Upper lobe of left lung (tissue), 6 donors: ENCODE results near the gene IL12RB2. TPM values are rescaled to one million over a fixed set of nuclear protein-coding genes. Genes with fewer than 3 reads are reported as not detected.

ENCODE experiments used
- ATAC-seq, 2 donors: fragments of 200-7000 bp; cut with Tn5 transposase; one replicate each; pipeline ENCODE4 v1.9.1; 2022; ENCODE audit warnings: mild to moderate bottlenecking in 2 of 2, moderate library complexity in 2 of 2; ENCODE audit not compliant: low FRiP score in 2 of 2
- DNase-seq, 2 donors: peaks; one replicate each; pipeline ENCODE4 v3.0.0-alpha.2; 2019 to 2020
- H3K27ac ChIP-seq, 4 donors: fragments of 200-600 bp; sonication (generic); one replicate each; pipeline ENCODE4 v1.5.1; 2016 to 2019
- H3K27me3 ChIP-seq, 4 donors: fragments of 200-600 bp; sonication (generic); one replicate each; pipeline ENCODE4 v1.5.1; 2017 to 2019
- H3K36me3 ChIP-seq, 4 donors: fragments of 200-600 bp; sonication (generic); one replicate each; pipeline ENCODE4 v1.5.1; 2016 to 2019
- H3K4me1 ChIP-seq, 4 donors: fragments of 200-600 bp; sonication (generic); one replicate each; pipeline ENCODE4 v1.5.1; 2018 to 2019
- H3K4me3 ChIP-seq, 4 donors: fragments of 200-600 bp; sonication (generic); one replicate each; pipeline ENCODE4 v1.5.1; 2017 to 2019; ENCODE audit warnings: mild to moderate bottlenecking in 2 of 4, moderate library complexity in 1 of 4
- H3K9me3 ChIP-seq, 4 donors: fragments of 200-600 bp; sonication (generic); one replicate each; pipeline ENCODE4 v1.5.1; 2018 to 2019
- EP300 ChIP-seq, 4 donors: sonication (generic); formaldehyde crosslinking; IDR thresholded peaks; one replicate each; pipeline ENCODE4 v1.5.1; 2017; ENCODE audit warnings: antibody characterized with exemption in 4 of 4, control low read depth in 2 of 4
- POLR2A ChIP-seq, 4 donors: fragments of 450-650 bp; IDR thresholded peaks; one replicate each; pipeline ENCODE4 v1.5.1; 2016 to 2017; ENCODE audit warnings: antibody characterized with exemption in 4 of 4, mild to moderate bottlenecking in 2 of 4
- POLR2AphosphoS5 ChIP-seq, 2 donors: sonication (generic); formaldehyde crosslinking; IDR thresholded peaks; one replicate each; pipeline ENCODE4 v1.5.1; 2017; ENCODE audit warnings: antibody characterized with exemption in 2 of 2
- WGBS, 2 donors: methylation state at CpG; one replicate each; pipeline ENCODE4 v1.1.5; 2017 to 2018; 5-methylcytosine and 5-hydroxymethylcytosine counted together
- total RNA-seq, 6 donors: library from RNA; depleted of rRNA in 4 of 6; stranded (reverse); fragments of >200 nt in 4 of 6; gene quantifications; one replicate each; pipeline versions ENCODE4 v1.1.0 to v1.2.1, GENCODE V29; 2016 to 2021
- TF ChIP-seq, protein P1 (sequence below), 6 experiments: fragments of 450-650 bp in 4 of 6; fragments of 200-600 bp in 2 of 6; sonication (generic) in 2 of 6; IDR thresholded peaks; one replicate each; pipeline ENCODE4 v1.5.1; 2016 to 2019; ENCODE audit warnings: antibody characterized with exemption in 6 of 6
- donor health status: DM: no; HTN: no; CAD: no; lungs with moderate emphysema.
- donor health status: DM: no; HTN: yes; CAD: no; lungs with severe emphysema.

The IL12RB2 gene
- total RNA-seq, 6 donors from 2014 or later: 0.33 to 1.6 (median 0.74) TPM; not detected in 1

DNA sequence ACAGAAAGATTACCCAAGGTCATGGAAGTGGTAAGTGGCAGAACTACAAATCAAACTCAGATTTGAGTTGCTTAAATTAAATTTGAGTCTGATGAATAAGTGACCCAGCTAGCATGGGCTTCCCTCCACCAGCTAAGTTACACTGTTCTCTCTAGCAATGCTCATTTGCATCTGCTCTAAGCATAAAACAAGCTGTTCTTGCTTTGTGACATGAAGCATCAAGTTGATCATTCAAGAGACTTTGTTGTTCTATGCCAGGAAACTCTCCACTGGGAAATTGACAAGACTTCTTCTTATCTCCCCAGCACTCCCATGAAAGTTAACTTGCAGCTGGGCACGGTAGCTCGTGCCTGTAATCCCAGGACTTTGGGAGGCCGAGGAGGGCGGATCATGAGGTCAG is 73.5 kb downstream of the IL12RB2 start:
- no peaks in the 10 kb centered on the region for H3K4me1 ChIP-seq
- ATAC-seq (no peak), DNase-seq (no peak)
- H3K36me3 ChIP-seq: no peaks in the 10 kb centered on the region
- no peak overlapping the region for H3K27ac ChIP-seq
- no peak overlapping the region for H3K4me3 ChIP-seq
- H3K27me3 ChIP-seq: no peaks in the 10 kb centered on the region
- H3K9me3 ChIP-seq: peaks cover 0 to 11% (median 7%) of the 10 kb centered on the region in 4 donors
- 78 to 83% methylated on average over 4 of the region's 4 CpGs for WGBS, 2 donors
- TF ChIP-seq, protein P1, sequence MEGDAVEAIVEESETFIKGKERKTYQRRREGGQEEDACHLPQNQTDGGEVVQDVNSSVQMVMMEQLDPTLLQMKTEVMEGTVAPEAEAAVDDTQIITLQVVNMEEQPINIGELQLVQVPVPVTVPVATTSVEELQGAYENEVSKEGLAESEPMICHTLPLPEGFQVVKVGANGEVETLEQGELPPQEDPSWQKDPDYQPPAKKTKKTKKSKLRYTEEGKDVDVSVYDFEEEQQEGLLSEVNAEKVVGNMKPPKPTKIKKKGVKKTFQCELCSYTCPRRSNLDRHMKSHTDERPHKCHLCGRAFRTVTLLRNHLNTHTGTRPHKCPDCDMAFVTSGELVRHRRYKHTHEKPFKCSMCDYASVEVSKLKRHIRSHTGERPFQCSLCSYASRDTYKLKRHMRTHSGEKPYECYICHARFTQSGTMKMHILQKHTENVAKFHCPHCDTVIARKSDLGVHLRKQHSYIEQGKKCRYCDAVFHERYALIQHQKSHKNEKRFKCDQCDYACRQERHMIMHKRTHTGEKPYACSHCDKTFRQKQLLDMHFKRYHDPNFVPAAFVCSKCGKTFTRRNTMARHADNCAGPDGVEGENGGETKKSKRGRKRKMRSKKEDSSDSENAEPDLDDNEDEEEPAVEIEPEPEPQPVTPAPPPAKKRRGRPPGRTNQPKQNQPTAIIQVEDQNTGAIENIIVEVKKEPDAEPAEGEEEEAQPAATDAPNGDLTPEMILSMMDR (IDR thresholded peaks at IDR 0.05): no peak
- TF ChIP-seq POLR2AphosphoS5 (IDR thresholded peaks at IDR 0.05) (no peak), EP300 (IDR thresholded peaks at IDR 0.05) (no peak), POLR2A (IDR thresholded peaks at IDR 0.05) (no peak)

GRCh38 chr1:67382292-67382691 is 74.6 kb downstream of the IL12RB2 start:
- Histone ChIP-seq H3K36me3 (no peaks in the 10 kb centered on the region), H3K27ac (no peak overlapping the region), H3K4me1 (no peaks in the 10 kb centered on the region), H3K4me3 (no peak overlapping the region), H3K9me3 (peaks cover 0 to 11% (median 7%) of the 10 kb centered on the region in 4 donors), H3K27me3 (no peaks in the 10 kb centered on the region)
- DNase-seq (no peak), ATAC-seq (no peak)
- WGBS, 2 donors: 83 to 88% methylated on average over 1 of the region's 1 CpG
- TF ChIP-seq, protein P1 (IDR thresholded peaks at IDR 0.05): no peak
- TF ChIP-seq EP300 (IDR thresholded peaks at IDR 0.05): no peak
- TF ChIP-seq POLR2AphosphoS5 (IDR thresholded peaks at IDR 0.05): no peak
- TF ChIP-seq POLR2A (IDR thresholded peaks at IDR 0.05): no peak

DNA sequence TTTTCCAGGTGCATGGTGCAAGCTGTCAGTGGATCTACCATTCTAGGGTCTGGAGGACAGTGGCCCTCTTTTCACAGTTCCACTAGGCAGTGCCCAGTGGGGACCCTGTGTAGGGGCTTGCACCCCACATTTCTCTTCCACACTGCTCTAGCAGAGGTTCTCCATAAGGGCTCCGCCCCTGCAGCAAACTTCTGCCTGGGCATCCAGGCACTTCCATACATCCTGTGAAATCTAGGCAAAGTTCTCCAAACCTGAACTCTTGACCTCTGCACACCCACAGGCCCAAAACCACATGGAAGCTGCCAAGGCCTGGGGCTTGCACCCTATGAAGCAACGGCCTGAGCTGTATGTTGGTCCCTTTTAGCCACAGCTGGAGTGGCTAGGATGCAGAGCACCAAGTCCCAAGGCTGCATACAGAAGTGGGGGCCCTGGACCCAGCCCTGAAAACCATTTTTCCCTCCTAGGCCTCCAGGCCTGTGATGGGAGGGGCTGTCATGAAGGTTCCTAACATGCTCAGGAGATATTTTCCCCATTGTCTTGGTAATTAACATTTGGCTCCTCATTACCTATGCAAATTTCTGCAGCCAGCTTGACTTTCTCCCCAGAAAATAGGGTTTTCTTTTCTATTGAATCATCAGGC is 76.4 kb downstream of the IL12RB2 start:
- Histone ChIP-seq H3K4me3 (no peak overlapping the region), H3K4me1 (no peaks in the 10 kb centered on the region), H3K36me3 (no peaks in the 10 kb centered on the region), H3K9me3 (peaks cover 0 to 11% (median 7%) of the 10 kb centered on the region in 4 donors), H3K27me3 (no peaks in the 10 kb centered on the region), H3K27ac (no peak overlapping the region)
- TF ChIP-seq POLR2AphosphoS5 (IDR thresholded peaks at IDR 0.05): no peak
- TF ChIP-seq POLR2A (IDR thresholded peaks at IDR 0.05): no peak
- TF ChIP-seq, protein P1 (IDR thresholded peaks at IDR 0.05): no peak
- no peak for TF ChIP-seq EP300 (IDR thresholded peaks at IDR 0.05)
- DNase-seq: no peak
- 92% methylated on average over 2 of the region's 2 CpGs; no CpG with 5 or more reads in 1 of the 2 donors for WGBS, 2 donors
- no peak for ATAC-seq

- no peaks in the 10 kb centered on the region for H3K4me1 ChIP-seq
- DNase-seq: no peak
Measured at GRCh38 chr1:67390041-67390887, 82.6 kb downstream of the IL12RB2 start.

More at GRCh38 chr1:67390041-67390887, 82.6 kb downstream of the IL12RB2 start:
- WGBS, 2 donors: 91 to 97% methylated on average over 3 of the region's 3 CpGs
- no peak for ATAC-seq
- Histone ChIP-seq H3K36me3 (no peaks in the 10 kb centered on the region), H3K9me3 (no peaks in the 10 kb centered on the region), H3K27me3 (no peaks in the 10 kb centered on the region), H3K4me3 (no peak overlapping the region), H3K27ac (no peak overlapping the region)
- TF ChIP-seq EP300 (IDR thresholded peaks at IDR 0.05): no peak
- TF ChIP-seq POLR2A (IDR thresholded peaks at IDR 0.05): no peak
- TF ChIP-seq, protein P1 (IDR thresholded peaks at IDR 0.05): no peak
- no peak for TF ChIP-seq POLR2AphosphoS5 (IDR thresholded peaks at IDR 0.05)
